Islet precursor cell (in vitro differentiated cells): ENCODE results near the gene FBXO30.

ENCODE experiments used
- DNase-seq: peaks from one replicate; pipeline ENCODE4 v3.0.0-alpha.2; 2018

Gene FBXO30

DNA sequence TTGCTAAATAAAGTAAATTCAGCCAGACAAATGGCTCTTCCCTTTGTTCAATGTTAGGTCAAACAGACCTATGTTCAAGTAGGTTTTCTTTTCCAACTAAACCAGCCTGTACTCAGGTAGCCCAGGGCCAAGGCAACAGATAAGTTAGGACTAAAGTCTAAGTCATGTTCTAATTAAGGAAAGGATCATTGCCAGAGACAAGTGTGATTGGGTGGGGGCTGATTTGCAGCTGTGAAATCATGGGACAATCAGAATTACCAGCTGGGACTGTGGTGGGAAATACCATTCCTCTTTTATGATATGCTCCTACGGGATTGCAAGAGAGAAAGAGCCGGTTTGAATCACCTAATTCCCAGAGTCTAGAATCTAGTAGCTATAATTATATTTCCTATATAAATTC is 4.2 kb upstream of the FBXO30 start:
- no peak for DNase-seq

DNA sequence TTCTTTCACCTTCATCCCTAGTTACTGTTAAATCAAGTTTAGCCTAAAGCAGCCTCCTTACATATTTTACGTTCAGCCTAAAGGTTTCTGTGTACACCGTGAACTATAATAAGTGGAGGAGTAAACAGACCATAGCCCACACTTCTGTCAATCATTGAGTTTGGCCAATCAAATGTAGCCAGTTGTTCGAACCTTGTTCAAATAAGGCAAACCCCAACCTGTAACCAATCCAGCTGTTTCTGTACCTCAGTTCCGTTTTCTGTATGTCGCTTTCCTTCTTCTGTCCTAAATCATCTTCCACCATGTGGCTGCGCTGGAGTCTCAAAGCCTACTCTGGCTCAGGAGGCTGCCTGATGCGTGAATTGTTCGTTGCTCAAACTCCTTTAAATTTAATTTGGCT is 1.8 kb upstream of the FBXO30 start:
- DNase-seq, result no peak

DNA sequence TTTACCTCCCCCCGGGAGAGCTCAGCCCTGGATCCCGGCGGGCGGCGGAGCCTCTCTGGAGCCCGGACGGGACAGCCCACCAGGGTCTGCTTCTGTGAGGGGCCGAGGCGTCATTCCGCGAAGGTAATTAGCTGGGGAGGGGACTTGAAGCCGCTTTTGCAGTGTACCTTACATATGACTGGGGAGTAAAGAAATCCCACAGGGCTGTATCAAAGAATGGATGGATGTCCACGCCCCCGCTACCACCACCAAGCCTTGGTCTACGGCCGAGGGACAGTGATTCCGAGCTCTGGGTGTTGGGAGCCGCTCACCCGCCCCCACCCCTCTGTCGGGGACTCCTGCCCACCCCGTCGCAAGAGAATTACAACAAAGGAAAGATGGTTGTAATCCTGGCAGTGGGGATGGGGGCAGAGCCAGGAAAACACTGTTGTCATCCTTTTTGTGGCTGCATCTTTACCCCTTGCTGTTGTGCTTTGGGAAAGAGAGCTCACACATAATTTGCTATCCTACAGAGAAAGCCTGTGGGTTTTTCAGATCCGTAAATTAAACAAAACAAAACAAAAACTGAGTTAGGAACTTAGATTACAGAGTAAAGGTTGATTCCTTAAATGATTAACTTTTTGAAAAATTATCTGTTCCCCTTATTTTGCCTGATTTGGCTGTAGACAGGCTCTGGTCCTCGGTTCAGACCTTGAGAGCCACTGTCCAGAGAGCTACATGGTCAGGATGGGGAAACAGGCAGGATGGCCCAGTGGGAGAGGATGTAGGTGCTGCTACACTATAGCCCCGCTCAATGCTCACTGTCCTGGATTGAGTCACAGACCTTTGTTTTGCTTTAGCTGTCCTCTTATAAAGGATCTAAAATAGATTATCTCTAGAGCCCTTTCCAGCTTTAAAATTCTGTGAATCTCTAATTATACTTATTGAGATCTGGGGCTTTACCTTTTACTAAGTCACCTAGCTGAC is 997 bp upstream of the FBXO30 start:
- peak; percentile 79 for DNase-seq

DNA sequence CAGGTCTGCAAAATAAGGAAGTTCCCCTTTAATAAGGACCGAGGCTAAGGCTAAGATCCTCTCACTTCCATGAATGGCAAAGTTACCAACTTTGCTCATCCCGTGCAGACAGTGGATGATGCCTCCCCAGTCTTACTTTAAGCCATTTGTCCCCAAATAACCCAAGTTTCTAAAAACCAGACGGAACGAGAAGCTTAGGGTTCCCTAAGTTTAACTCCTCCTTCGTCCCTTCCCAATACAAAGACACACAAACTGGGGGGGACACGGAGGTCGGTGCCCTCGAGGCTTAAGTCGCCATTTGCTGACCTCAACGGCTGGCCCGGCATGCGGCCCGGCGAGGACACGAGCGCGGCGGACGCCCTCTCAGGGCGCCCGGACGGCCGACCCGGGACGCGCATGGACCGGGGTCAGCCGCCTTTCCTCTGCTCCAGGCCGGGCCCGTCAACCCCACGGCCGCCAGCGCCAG is 527 bp downstream of the FBXO30 start:
- peak; percentile 74 for DNase-seq

- DNase-seq, result no peak
Measured at GRCh38 chr6:145813285-145814034, 1.1 kb downstream of the FBXO30 start.

DNA sequence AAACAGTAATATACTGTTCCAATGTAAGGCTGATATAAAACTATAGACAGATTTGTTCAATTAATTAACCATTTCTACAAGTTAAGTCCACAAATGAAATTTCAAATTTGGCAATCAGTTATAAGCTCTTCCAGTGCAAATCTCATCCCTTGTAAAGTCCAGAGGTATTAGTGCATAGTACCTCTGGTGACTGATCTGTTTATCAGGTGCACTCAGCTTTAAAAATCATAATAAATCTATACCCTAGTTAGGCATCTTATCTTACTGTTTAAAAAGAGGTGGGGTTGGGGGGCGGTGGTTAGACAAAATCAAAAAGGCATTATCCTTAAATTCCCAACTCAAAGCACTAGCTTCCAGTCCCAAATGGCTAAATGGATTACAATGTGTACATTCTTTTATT is 2.9 kb downstream of the FBXO30 start:
- no peak for DNase-seq

- DNase-seq, result no peak
Measured at GRCh38 chr6:145809785-145810184, 4.8 kb downstream of the FBXO30 start.

DNA sequence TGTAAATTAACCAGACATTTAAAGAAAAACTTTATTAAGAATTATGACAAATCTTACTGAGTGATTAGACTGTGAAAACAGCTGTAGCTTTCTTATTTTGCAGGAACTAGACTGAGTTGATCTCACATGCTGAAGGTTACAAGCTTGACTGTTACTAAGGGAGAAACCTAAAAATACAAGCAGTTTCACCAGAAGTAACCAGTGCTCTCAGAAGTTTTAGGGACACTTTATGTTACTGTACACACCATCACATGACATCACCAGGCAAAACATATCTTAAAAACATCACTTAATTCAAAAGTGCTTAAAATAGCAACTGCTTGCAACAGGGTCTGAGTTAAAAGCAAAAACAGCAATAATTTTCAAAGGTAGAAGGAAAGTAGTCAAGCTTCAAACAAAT is 5.4 kb downstream of the FBXO30 start:
- DNase-seq, result no peak

DNA sequence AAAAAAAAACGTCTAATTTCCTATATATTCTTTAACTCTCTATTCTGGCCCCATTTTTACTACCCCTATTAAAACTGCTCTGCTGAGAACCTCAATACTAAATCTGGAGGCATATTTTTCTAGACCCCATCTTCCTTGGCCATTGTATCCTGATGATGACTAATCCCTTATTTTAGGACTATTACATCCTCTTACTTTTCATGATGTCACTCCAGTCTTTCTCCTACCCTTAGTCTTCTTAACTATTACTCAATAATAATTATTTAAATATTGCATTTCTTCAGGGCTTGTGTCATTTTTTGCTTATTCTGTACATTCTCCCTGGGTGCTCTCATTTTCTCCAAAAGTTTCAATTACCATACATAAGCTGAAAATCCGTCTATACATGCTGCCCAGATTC is 6.4 kb downstream of the FBXO30 start:
- no peak for DNase-seq

DNA sequence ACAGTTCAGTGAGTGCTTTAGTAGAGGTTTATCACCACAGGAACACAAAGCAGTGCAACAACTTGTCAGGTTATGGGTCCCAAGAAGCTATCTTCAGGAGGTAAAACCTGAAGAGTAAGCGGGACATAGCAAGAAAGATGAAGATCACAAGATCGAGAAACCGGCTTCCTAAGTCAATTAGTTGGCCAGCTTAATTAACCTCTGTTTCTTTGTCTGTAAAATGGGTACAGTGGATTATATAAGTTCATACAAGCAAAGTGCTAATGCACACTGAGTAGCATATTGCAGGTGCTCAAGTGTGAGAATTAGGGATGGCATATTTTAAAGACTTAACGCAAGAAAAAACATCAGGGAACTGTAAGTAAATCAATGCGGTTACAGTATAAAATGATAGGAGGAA is 12.5 kb downstream of the FBXO30 start:
- no peak for DNase-seq

GRCh38 chr6:145801021-145801420 is 13.6 kb downstream of the FBXO30 start:
- DNase-seq, result no peak

- DNase-seq, result no peak
Measured at GRCh38 chr6:145798530-145798929, 16.1 kb downstream of the FBXO30 start.

DNA sequence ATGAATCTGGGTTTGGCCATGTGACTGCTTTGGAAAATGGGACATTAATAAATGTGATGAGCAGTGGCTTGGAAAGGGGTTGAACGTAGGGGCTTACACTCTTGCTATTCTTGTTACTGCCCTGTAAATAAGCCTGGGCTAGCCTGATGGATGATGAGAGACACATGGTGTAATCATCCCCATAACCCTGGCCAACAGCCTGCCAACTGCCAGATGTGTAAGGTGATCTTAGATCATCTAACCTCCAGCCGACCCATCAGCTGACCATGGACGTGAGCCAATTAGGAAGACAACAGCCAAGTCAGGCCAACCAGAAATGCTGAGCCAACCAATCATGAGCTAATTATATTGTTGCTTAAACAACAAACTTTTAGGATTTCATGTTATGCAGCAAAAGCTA is 25.2 kb downstream of the FBXO30 start:
- DNase-seq, result no peak

DNA sequence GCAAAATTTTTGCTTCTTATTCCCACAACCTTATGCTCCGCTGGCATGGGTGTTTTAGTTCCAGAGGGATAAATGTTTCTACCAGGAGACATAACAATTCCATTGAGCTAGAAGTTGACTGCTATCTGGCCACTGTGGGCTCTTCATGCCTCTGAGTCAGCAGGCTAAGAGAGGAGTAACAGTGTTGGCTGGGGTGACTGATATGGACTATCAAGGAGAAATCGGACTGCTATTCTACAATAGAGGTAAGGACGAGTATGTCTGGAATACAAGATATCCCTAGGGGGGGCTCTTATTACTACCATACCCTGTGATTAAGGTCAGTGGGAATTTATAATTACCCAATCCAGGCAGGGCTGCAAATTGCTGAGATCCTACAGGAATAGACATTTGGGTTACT is 26.9 kb downstream of the FBXO30 start:
- DNase-seq, result no peak

DNA sequence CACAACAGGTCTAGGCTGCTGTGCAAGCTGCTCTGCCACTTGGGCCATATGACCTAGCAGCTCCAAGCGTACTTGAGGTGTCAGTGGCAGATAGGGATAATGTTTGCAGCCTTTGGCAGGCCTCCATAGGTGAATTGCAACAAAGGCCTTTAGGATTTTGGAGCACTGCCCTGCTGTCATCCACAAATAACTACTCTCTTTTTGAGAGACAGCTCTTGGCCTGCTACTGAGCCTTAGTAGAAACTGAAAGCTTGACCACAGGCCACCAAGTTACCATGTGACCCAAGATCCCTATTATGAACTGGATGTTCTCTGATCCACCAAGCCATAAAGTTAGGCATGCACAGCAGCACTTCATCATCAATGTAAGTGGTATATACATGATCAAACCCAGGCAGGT is 29.9 kb downstream of the FBXO30 start:
- DNase-seq, result no peak

DNA sequence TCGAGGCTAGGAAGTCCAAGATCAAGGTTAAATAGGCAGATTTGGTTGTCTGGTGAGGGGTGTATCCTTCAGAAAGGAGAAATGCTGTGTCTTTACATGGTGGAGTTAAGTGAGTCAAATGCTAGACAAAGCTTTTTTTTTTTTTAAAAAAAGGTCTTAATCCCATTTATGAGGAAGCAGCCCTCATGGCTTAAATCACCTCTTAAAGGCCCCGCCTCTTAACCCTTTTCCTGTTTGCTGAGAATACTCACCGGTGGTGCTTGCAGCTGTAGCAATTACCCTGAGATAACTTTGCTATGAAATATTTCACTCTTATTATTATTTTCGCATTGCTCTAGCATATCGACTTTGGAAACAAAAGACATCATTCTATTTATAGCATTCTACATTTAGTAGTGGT is 30.8 kb downstream of the FBXO30 start:
- no peak for DNase-seq

GRCh38 chr6:145772846-145773245 is 41.7 kb downstream of the FBXO30 start:
- DNase-seq, result no peak

DNA sequence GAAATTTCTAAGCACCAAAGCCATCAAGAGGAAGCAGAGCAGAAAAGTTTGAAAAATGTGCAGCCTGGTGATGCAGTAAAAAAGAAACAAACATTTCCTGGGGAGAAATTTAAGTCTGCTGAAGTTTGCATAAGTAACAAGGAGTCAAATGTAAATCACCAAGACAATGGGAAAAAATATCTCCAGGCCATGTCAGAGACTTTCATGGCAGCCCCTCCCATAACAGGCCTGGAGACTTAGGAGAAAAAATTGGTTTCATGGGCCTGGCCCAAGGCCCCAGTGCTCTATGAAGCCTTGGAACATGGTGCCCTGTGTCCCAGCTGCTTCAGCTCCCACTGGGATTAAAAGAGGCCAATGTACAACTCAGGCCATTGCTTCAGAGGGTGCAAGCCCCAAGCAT is 49.1 kb downstream of the FBXO30 start:
- no peak for DNase-seq

GRCh38 chr6:145763742-145764141 is 50.9 kb downstream of the FBXO30 start:
- no peak for DNase-seq

- no peak for DNase-seq
Measured at GRCh38 chr6:145761584-145761983, 53.0 kb downstream of the FBXO30 start.

DNA sequence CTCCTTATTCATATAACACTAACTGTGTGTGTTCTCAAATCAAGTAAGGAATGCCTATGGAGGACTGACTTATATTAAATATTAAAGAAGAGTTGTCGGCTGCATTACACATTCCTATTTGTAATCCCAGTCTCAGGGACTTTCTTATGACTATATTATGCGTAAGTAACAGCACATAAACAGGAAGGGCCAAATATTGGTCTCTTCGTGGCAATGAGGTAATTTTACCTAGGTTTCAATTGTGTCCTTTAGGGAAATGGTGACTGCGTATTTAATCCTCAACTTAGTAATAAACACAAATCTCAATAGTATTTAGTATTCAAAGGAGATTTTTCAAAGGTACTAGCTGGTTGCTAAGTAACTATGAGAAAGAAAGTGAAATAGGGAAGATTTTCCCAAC is 56.5 kb downstream of the FBXO30 start:
- DNase-seq, result no peak

DNA sequence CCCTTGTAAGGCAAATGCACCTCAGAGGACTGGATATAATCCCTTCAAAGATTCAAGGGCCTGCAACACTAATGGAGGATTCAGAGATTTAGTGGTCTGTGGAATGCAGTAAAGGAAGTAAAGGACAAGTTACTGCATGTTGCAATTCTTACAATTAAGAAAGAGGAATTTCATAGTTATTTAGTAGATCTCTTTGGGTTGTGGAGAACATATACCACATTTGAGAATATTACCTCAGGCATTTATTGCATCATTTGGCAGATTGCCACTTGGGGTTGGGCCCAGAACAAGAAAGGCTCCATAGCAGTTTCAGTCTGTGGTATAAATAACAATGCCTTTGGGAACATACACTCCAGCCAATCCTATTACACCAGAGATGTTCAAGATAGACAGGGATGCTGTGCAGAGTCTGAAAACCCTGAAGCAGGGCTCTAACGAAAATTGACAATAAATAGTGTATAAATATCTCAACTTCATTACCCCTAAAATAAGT is 58.4 kb downstream of the FBXO30 start:
- DNase-seq, result no peak

- no peak for DNase-seq
Measured at GRCh38 chr6:145755682-145756081, 58.9 kb downstream of the FBXO30 start.

- no peak for DNase-seq
Measured at GRCh38 chr6:145752638-145753037, 62.0 kb downstream of the FBXO30 start.
